ENCODE data around the gene TRIM9. TPM values are rescaled to one million over a fixed set of nuclear protein-coding genes. Genes with fewer than 3 reads are reported as not detected.

The TRIM9 gene
- total RNA-seq, 1 donor from 2014 or later, result 2.2 TPM

GRCh38 chr14:51119411-51120051, 24.6 kb upstream of the TRIM9 start:
- no peak overlapping the region for H3K27ac ChIP-seq
- no peak overlapping the region for H3K4me3 ChIP-seq
- no peaks in the 10 kb centered on the region for H3K4me1 ChIP-seq
- no peak for TF ChIP-seq CTCF (IDR thresholded peaks at IDR 0.05)
- no peak for TF ChIP-seq POLR2AphosphoS5 (IDR thresholded peaks at IDR 0.05; ENCODE audit: insufficient read depth in 1 of 2, low read depth in 1 of 2)
- TF ChIP-seq POLR2A (IDR thresholded peaks at IDR 0.05), result no peak
- intact Hi-C loops (cut with DNase I), result no loop called here
- no peaks in the 10 kb centered on the region for H3K36me3 ChIP-seq
- H3K9me3 ChIP-seq, result no peaks in the 10 kb centered on the region
- no peak for DNase-seq (ENCODE audit: extremely low spot score in 2 of 2)
- no peaks in the 10 kb centered on the region for H3K27me3 ChIP-seq

GRCh38 chr14:51118993-51119392, 24.1 kb upstream of the TRIM9 start:
- H3K27me3 ChIP-seq, result no peaks in the 10 kb centered on the region
- no peak for DNase-seq (ENCODE audit: extremely low spot score in 2 of 2)
- H3K27ac ChIP-seq, result no peak overlapping the region

DNA sequence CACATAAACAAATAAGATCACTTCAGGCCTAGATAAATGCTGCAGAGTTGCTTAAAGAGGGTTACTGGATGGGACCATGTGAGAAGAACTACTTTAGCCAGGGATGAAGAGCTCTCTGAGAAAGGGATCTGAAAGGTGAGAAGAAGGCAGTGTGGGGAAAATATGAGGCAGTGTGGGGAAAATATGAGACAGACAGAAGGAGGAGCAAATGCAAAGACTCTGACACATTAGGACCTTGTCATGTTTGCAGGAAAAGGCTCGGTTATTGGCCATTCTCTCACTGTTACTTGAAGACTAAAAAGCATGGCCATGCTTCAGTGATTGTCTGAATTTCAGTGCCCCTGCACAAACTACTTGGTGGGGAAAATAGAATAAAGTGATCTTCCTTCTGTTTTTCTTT, 22.7 kb upstream of the TRIM9 start:
- intact Hi-C loops (cut with DNase I), result no loop called here
- no peak overlapping the region for H3K27ac ChIP-seq
- H3K9me3 ChIP-seq, result no peaks in the 10 kb centered on the region
- H3K36me3 ChIP-seq, result no peaks in the 10 kb centered on the region
- no peaks in the 10 kb centered on the region for H3K4me1 ChIP-seq
- H3K4me3 ChIP-seq, result no peak overlapping the region
- no peak for DNase-seq (ENCODE audit: extremely low spot score in 2 of 2)
- no peaks in the 10 kb centered on the region for H3K27me3 ChIP-seq
- TF ChIP-seq POLR2A (IDR thresholded peaks at IDR 0.05) (no peak), POLR2AphosphoS5 (IDR thresholded peaks at IDR 0.05; ENCODE audit: insufficient read depth in 1 of 2, low read depth in 1 of 2) (no peak), CTCF (IDR thresholded peaks at IDR 0.05) (no peak)

More at GRCh38 chr14:51118993-51119392, 24.1 kb upstream of the TRIM9 start:
- no peak overlapping the region for H3K4me3 ChIP-seq
- TF ChIP-seq CTCF (IDR thresholded peaks at IDR 0.05) (no peak), POLR2A (IDR thresholded peaks at IDR 0.05) (no peak), POLR2AphosphoS5 (IDR thresholded peaks at IDR 0.05; ENCODE audit: insufficient read depth in 1 of 2, low read depth in 1 of 2) (no peak)
- no peaks in the 10 kb centered on the region for H3K4me1 ChIP-seq
- intact Hi-C loops (cut with DNase I), result no loop called here
- no peaks in the 10 kb centered on the region for H3K9me3 ChIP-seq
- no peaks in the 10 kb centered on the region for H3K36me3 ChIP-seq

- DNase-seq (ENCODE audit: extremely low spot score in 2 of 2), result no peak
- TF ChIP-seq POLR2A (IDR thresholded peaks at IDR 0.05) (no peak), CTCF (IDR thresholded peaks at IDR 0.05) (no peak), POLR2AphosphoS5 (IDR thresholded peaks at IDR 0.05; ENCODE audit: insufficient read depth in 1 of 2, low read depth in 1 of 2) (no peak)
- H3K27ac ChIP-seq, result no peak overlapping the region
- no peak overlapping the region for H3K4me3 ChIP-seq
- no peaks in the 10 kb centered on the region for H3K36me3 ChIP-seq
- no peaks in the 10 kb centered on the region for H3K27me3 ChIP-seq
- intact Hi-C loops (cut with DNase I), result no loop called here
- H3K9me3 ChIP-seq, result no peaks in the 10 kb centered on the region
- no peaks in the 10 kb centered on the region for H3K4me1 ChIP-seq
These were observed 21.8 kb upstream of the TRIM9 start for GRCh38 chr14:51116682-51117081.

GRCh38 chr14:51109651-51110050, 14.7 kb upstream of the TRIM9 start:
- intact Hi-C loops (cut with DNase I), result no loop called here
- no peaks in the 10 kb centered on the region for H3K36me3 ChIP-seq
- H3K4me1 ChIP-seq, result no peaks in the 10 kb centered on the region
- H3K27ac ChIP-seq, result no peak overlapping the region
- H3K27me3 ChIP-seq, result no peaks in the 10 kb centered on the region
- TF ChIP-seq POLR2AphosphoS5 (IDR thresholded peaks at IDR 0.05; ENCODE audit: insufficient read depth in 1 of 2, low read depth in 1 of 2) (no peak), POLR2A (IDR thresholded peaks at IDR 0.05) (no peak), CTCF (IDR thresholded peaks at IDR 0.05) (no peak)
- no peak overlapping the region for H3K4me3 ChIP-seq
- no peak for DNase-seq (ENCODE audit: extremely low spot score in 2 of 2)
- no peaks in the 10 kb centered on the region for H3K9me3 ChIP-seq

Data from vagina (tissue), 2 donors.